ENCODE measurements around the gene CENPU.

DNA sequence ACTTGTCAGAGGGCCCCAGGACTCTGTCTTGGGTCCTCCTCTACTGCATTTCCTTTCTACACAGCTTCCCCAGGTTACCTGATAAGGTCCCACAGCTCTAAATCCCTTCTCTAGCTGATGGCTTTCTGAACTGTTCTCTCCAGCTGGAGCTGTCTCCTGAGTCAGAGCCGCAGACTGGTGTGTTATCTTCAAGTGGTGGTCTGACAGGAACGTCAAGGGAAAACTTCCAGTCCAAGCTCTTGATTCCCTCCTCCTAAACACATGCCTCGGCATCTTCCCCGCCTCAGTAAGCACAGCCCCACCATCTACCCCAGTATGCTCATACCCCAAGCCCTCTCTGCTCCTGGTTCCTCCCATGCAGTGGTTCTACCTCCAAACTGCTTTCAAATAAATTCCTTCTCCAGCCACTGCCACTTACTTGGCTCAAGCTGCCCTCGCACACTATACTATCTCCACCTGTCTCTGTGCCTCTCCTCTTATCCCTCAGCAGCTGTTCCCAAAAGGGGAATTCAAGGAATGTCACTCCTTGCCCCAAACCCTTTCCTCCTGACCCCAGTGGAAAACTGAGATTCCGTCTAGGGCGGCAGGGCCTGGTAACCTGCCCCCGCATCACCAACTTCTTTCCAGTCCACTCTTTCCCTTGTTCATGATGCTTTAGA is 17.2 kb upstream of the CENPU start:
- TF ChIP-seq RELA (IDR thresholded peaks at IDR 0.05; ENCODE audit: borderline replicate concordance, partially characterized antibody) = no peak
- TF ChIP-seq POLR2A (IDR thresholded peaks at IDR 0.05; ENCODE audit: low read depth, low read length) = no peak
